HepG2 (cell line): ENCODE data around the gene YTHDF1.

Experiments used
- HES4 ChIP-seq: sonication (generic); formaldehyde crosslinking; IDR thresholded peaks from 2 replicates; pipeline ENCODE4 v1.9.0; 2021; ENCODE audit warnings: mild to moderate bottlenecking, missing genetic modification reagents, borderline replicate concordance
- MED1 ChIP-seq: sonication (generic); formaldehyde crosslinking; IDR thresholded peaks from 2 replicates; pipeline ENCODE4 v1.4.0; 2020; ENCODE audit warnings: missing genetic modification reagents
- SP1 ChIP-seq, 2 experiments: fragments of 450-650 bp in 1 of 2; sonication (generic) in 1 of 2; formaldehyde crosslinking in 1 of 2; IDR thresholded peaks; 2 replicates each; pipeline versions ENCODE4 v1.4.0 to v1.6.1; 2016 to 2020; ENCODE audit warnings: missing genetic modification reagents in 1 of 2
- ZNF121 ChIP-seq: sonication (generic); formaldehyde crosslinking; IDR thresholded peaks from 2 replicates; pipeline ENCODE4 v1.5.0; 2020; ENCODE audit warnings: mild to moderate bottlenecking, missing genetic modification reagents
- TF ChIP-seq, protein P1 (sequence below): sonication (generic); formaldehyde crosslinking; IDR thresholded peaks from 2 replicates; pipeline ENCODE4 v1.4.0; 2020; ENCODE audit warnings: mild to moderate bottlenecking, missing genetic modification reagents
- TF ChIP-seq, protein P2 (sequence below): sonication (generic); formaldehyde crosslinking; IDR thresholded peaks from 2 replicates; pipeline ENCODE4 v1.8.0; 2022; ENCODE audit warnings: missing genetic modification reagents, mild to moderate bottlenecking, moderate library complexity, borderline replicate concordance
- TF ChIP-seq, protein P3 (sequence below): IDR thresholded peaks from 2 replicates; pipeline ENCODE4 v1.6.1; 2012; ENCODE audit warnings: low read depth, low read length, improper control_type of control experiment
- TF ChIP-seq, protein P4 (sequence below): sonication (generic); formaldehyde crosslinking; IDR thresholded peaks from 2 replicates; pipeline ENCODE4 v1.8.1; 2022; ENCODE audit warnings: mild to moderate bottlenecking, missing genetic modification reagents
- TF ChIP-seq, protein P5 (sequence below): sonication (generic); formaldehyde crosslinking; IDR thresholded peaks from 2 replicates; pipeline ENCODE4 v1.5.0; 2020; ENCODE audit warnings: mild to moderate bottlenecking, missing genetic modification reagents, moderate library complexity

DNA sequence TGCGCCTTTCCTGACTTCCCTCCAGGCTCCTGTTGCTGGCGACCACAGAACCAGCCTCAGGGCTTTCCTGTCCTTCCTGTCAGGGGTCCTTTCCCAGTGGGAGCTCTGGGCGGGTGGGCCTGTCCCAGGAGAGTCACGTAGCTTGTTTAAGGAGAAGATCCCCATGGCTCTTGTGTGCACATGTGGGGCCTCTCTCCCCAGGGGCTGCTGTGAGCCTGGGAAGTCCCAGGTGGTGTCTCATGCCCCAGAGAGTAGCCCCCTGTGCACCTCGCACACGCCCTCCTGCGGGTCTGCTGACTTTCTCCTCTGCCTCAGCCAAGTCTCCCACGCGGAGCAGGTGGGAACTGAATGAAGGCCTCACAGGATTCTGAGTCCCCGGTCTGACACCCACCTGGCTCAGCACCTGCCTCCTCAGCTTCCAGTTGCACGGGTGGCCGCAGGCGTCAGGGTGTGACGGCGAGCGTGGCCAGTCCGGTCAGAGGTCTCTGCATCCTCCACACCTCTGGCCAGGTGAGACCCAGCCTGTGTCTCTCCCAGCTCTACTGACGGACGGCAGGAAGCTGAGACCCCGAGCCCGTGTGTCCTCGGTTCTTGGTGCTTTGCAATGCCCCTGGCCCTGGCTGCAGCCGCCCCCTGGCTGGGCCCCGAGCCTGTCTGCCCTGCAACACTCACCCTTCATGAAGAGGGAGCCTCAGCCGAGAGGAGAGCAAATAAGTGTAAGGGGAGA, 44.0 kb upstream of the YTHDF1 start:
- TF ChIP-seq, protein P1, sequence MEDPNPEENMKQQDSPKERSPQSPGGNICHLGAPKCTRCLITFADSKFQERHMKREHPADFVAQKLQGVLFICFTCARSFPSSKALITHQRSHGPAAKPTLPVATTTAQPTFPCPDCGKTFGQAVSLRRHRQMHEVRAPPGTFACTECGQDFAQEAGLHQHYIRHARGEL (CRISPR knock-in tag) = no peak
- TF ChIP-seq ZNF121 (CRISPR knock-in tag) (no peak), HES4 (CRISPR knock-in tag) (no peak), MED1 (CRISPR knock-in tag) (no peak), SP1 (IDR thresholded peaks at IDR 0.05) (no peak), SP1 (CRISPR knock-in tag; IDR thresholded peaks at IDR 0.05) (no peak)
- TF ChIP-seq, protein P2, sequence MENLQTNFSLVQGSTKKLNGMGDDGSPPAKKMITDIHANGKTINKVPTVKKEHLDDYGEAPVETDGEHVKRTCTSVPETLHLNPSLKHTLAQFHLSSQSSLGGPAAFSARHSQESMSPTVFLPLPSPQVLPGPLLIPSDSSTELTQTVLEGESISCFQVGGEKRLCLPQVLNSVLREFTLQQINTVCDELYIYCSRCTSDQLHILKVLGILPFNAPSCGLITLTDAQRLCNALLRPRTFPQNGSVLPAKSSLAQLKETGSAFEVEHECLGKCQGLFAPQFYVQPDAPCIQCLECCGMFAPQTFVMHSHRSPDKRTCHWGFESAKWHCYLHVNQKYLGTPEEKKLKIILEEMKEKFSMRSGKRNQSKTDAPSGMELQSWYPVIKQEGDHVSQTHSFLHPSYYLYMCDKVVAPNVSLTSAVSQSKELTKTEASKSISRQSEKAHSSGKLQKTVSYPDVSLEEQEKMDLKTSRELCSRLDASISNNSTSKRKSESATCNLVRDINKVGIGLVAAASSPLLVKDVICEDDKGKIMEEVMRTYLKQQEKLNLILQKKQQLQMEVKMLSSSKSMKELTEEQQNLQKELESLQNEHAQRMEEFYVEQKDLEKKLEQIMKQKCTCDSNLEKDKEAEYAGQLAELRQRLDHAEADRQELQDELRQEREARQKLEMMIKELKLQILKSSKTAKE (CRISPR knock-in tag) = no peak
- TF ChIP-seq, protein P3, sequence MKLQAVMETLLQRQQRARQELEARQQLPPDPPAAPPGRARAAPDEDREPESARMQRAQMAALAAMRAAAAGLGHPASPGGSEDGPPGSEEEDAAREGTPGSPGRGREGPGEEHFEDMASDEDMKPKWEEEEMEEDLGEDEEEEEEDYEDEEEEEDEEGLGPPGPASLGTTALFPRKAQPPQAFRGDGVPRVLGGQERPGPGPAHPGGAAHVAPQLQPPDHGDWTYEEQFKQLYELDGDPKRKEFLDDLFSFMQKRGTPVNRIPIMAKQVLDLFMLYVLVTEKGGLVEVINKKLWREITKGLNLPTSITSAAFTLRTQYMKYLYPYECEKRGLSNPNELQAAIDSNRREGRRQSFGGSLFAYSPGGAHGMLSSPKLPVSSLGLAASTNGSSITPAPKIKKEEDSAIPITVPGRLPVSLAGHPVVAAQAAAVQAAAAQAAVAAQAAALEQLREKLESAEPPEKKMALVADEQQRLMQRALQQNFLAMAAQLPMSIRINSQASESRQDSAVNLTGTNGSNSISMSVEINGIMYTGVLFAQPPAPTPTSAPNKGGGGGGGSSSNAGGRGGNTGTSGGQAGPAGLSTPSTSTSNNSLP = no peak
- TF ChIP-seq, protein P4, sequence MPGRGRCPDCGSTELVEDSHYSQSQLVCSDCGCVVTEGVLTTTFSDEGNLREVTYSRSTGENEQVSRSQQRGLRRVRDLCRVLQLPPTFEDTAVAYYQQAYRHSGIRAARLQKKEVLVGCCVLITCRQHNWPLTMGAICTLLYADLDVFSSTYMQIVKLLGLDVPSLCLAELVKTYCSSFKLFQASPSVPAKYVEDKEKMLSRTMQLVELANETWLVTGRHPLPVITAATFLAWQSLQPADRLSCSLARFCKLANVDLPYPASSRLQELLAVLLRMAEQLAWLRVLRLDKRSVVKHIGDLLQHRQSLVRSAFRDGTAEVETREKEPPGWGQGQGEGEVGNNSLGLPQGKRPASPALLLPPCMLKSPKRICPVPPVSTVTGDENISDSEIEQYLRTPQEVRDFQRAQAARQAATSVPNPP = no peak
- TF ChIP-seq, protein P5, sequence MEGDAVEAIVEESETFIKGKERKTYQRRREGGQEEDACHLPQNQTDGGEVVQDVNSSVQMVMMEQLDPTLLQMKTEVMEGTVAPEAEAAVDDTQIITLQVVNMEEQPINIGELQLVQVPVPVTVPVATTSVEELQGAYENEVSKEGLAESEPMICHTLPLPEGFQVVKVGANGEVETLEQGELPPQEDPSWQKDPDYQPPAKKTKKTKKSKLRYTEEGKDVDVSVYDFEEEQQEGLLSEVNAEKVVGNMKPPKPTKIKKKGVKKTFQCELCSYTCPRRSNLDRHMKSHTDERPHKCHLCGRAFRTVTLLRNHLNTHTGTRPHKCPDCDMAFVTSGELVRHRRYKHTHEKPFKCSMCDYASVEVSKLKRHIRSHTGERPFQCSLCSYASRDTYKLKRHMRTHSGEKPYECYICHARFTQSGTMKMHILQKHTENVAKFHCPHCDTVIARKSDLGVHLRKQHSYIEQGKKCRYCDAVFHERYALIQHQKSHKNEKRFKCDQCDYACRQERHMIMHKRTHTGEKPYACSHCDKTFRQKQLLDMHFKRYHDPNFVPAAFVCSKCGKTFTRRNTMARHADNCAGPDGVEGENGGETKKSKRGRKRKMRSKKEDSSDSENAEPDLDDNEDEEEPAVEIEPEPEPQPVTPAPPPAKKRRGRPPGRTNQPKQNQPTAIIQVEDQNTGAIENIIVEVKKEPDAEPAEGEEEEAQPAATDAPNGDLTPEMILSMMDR (CRISPR knock-in tag) = no peak
